HepG2 (cell line): ENCODE results near the gene GTF2A2. TPM values are rescaled to one million over a fixed set of nuclear protein-coding genes. Genes with fewer than 3 reads are reported as not detected.
A peak's percentile ranks its signal among the peaks of the same experiment; 100 is the strongest.

Source experiments
- HDAC2 ChIP-seq: sonication (generic); formaldehyde crosslinking; IDR thresholded peaks from 2 replicates; pipeline ENCODE4 v1.4.0; 2020; ENCODE audit warnings: missing genetic modification reagents
- HHEX ChIP-seq: IDR thresholded peaks from 2 replicates; pipeline ENCODE4 v1.6.1; 2016; ENCODE audit warnings: control low read depth
- KAT2B ChIP-seq: fragments of 150-350 bp; IDR thresholded peaks from 2 replicates; pipeline ENCODE4 v1.6.1; 2014; ENCODE audit warnings: low read depth, low read length, borderline replicate concordance
- PRMT3 ChIP-seq: sonication (generic); formaldehyde crosslinking; IDR thresholded peaks from 2 replicates; pipeline ENCODE4 v1.8.1; 2022; ENCODE audit warnings: low read depth, mild to moderate bottlenecking, moderate library complexity, missing genetic modification reagents, borderline replicate concordance
- REST ChIP-seq, 2 experiments: IDR thresholded peaks; 2 replicates each; pipeline ENCODE4 v1.6.1; 2011 to 2012; ENCODE audit warnings: low read length in 2 of 2, borderline replicate concordance in 1 of 2, low read depth in 1 of 2, mild to moderate bottlenecking in 1 of 2, moderate library complexity in 1 of 2
- TAF15 ChIP-seq: fragments of 200-400 bp; formaldehyde crosslinking; IDR thresholded peaks from one replicate; pipeline ENCODE4 v1.6.1; 2018; ENCODE audit warnings: mild to moderate bottlenecking, low read depth, low read length; ENCODE audit not compliant: poor library complexity, severe bottlenecking
- THAP11 ChIP-seq: IDR thresholded peaks from 2 replicates; pipeline ENCODE4 v1.6.1; 2016; ENCODE audit warnings: missing biosample characterization, missing genetic modification reagents
- ZBTB1 ChIP-seq: sonication (generic); formaldehyde crosslinking; IDR thresholded peaks from 2 replicates; pipeline ENCODE4 v1.4.0; 2020; ENCODE audit warnings: missing genetic modification reagents, borderline replicate concordance
- ZBTB20 ChIP-seq: sonication (generic); formaldehyde crosslinking; IDR thresholded peaks from 2 replicates; pipeline ENCODE4 v1.8.1; 2023; ENCODE audit warnings: missing genetic modification reagents, low read depth, mild to moderate bottlenecking, borderline replicate concordance
- ZNF142 ChIP-seq: sonication (generic); formaldehyde crosslinking; IDR thresholded peaks from 2 replicates; pipeline ENCODE4 v1.4.0; 2020; ENCODE audit warnings: missing genetic modification reagents
- ZNF547 ChIP-seq: sonication (generic); formaldehyde crosslinking; IDR thresholded peaks from 2 replicates; pipeline ENCODE4 v1.5.1; 2020; ENCODE audit warnings: mild to moderate bottlenecking, missing genetic modification reagents
- ZNF614 ChIP-seq: IDR thresholded peaks from 2 replicates; pipeline ENCODE4 v1.6.1; 2018; ENCODE audit warnings: missing biosample characterization, missing genetic modification reagents, inconsistent platforms, borderline replicate concordance
- ZNF883 ChIP-seq: sonication (generic); formaldehyde crosslinking; IDR thresholded peaks from 2 replicates; pipeline ENCODE4 v1.5.1; 2020; ENCODE audit warnings: mild to moderate bottlenecking, missing genetic modification reagents; ENCODE audit errors: not compliant biosample characterization
- polyA plus RNA-seq, 8 experiments: library from polyadenylated mRNA; depleted of rRNA in 3 of 8; stranded (reverse) in 7 of 8; unstranded in 1 of 8; fragments of >200 nt; fragmentation: Illumina TruSeq in 4 of 8; extraction: Trizol in 4 of 8; gene quantifications; 2 replicates each; pipeline versions ENCODE4 v1.2.1 to v1.2.3, GENCODE V29; 2011 to 2016; ENCODE audit warnings: low read depth in 4 of 8, missing spikeins in 1 of 8, mixed read lengths in 1 of 8; ENCODE audit not compliant: insufficient read depth in 1 of 8
- total RNA-seq, 5 experiments: library from RNA; depleted of rRNA; stranded (reverse); fragments of >200 nt; fragmentation: Illumina TruSeq; extraction: Trizol; gene quantifications; 2 replicates each; pipeline ENCODE4 v1.2.3, GENCODE V29; 2016; ENCODE audit warnings: low read depth in 1 of 5
- TF ChIP-seq, protein P1 (sequence below): sonication (generic); formaldehyde crosslinking; IDR thresholded peaks from 2 replicates; pipeline ENCODE4 v1.5.0; 2020; ENCODE audit warnings: mild to moderate bottlenecking, missing genetic modification reagents

Gene GTF2A2
- total and polyA plus RNA-seq, 2 of the 13 experiments (the other 11 are each of a cell fraction or from before 2014, with no cell fraction given), result 24.4 to 106 TPM

- TF ChIP-seq REST (IDR thresholded peaks at IDR 0.05; ENCODE audit: borderline replicate concordance in 1 of 2, low read depth in 1 of 2, low read length in 2 of 2), result no peak; a peak in 1 of 4 replicates
- peak; percentile 57; the same call in 1 of the 2 replicates for TF ChIP-seq HDAC2 (CRISPR knock-in tag)
- TF ChIP-seq, protein P1, sequence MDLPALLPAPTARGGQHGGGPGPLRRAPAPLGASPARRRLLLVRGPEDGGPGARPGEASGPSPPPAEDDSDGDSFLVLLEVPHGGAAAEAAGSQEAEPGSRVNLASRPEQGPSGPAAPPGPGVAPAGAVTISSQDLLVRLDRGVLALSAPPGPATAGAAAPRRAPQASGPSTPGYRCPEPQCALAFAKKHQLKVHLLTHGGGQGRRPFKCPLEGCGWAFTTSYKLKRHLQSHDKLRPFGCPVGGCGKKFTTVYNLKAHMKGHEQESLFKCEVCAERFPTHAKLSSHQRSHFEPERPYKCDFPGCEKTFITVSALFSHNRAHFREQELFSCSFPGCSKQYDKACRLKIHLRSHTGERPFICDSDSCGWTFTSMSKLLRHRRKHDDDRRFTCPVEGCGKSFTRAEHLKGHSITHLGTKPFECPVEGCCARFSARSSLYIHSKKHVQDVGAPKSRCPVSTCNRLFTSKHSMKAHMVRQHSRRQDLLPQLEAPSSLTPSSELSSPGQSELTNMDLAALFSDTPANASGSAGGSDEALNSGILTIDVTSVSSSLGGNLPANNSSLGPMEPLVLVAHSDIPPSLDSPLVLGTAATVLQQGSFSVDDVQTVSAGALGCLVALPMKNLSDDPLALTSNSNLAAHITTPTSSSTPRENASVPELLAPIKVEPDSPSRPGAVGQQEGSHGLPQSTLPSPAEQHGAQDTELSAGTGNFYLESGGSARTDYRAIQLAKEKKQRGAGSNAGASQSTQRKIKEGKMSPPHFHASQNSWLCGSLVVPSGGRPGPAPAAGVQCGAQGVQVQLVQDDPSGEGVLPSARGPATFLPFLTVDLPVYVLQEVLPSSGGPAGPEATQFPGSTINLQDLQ, result no peak
- TF ChIP-seq ZNF883 (CRISPR knock-in tag), result peak; percentile 76
- no peak for TF ChIP-seq PRMT3
- 0 out of 2 replicates have a peak, but pooled peaks have one; percentile 29 for TF ChIP-seq ZBTB20 (CRISPR knock-in tag)
- no peak for TF ChIP-seq TAF15
- TF ChIP-seq KAT2B, result no peak
- no peak for TF ChIP-seq ZNF614
- TF ChIP-seq HHEX (CRISPR knock-in tag), result no peak
- no peak for TF ChIP-seq ZBTB1
- 0 out of 2 replicates have a peak, but pooled peaks have one; percentile 54 for TF ChIP-seq ZNF547 (CRISPR knock-in tag)
- TF ChIP-seq ZNF142 (CRISPR knock-in tag), result peak; percentile 51; the same call in 1 of the 2 replicates
- peak; percentile 92 for TF ChIP-seq THAP11 (CRISPR knock-in tag)
These were observed 31.7 kb upstream of the GTF2A2 start, which contains the start of gene BNIP2 (continued) for GRCh38 chr15:59688782-59689625.
